GM13977 (cell line): ENCODE measurements around the gene MED20.

Source experiments
- DNase-seq: peaks from one replicate; pipeline ENCODE4 v3.0.0; 2012; ENCODE audit warnings: low spot score
- CTCF ChIP-seq: IDR thresholded peaks from 2 replicates; pipeline ENCODE4 v1.5.1; 2012; ENCODE audit warnings: mild to moderate bottlenecking, control low read depth; ENCODE audit not compliant: insufficient read depth; ENCODE audit errors: extremely low read depth, missing control alignments
- in situ Hi-C: fragments of 300-500 bp; cut with MboI; formaldehyde crosslinking; loops from one replicate; pipeline ENCODE4 v1.12.0; 2022; ENCODE audit warnings: low sequenced_read_pairs, low pct_unique_long_range_greater_than_20kb, mixed read lengths, inconsistent platforms; ENCODE audit not compliant: unreplicated experiment

MED20 gene

GRCh38 chr6:41914869-41915530 is 5.9 kb downstream of the MED20 start:
- no peak for TF ChIP-seq CTCF
- DNase-seq = no peak
- in situ Hi-C loops = no loop called here

- no peak for DNase-seq
- in situ Hi-C loops = no loop called here
- no peak for TF ChIP-seq CTCF
These were observed 6.6 kb downstream of the MED20 start for GRCh38 chr6:41914343-41914742.

- in situ Hi-C loops = no loop called here
- DNase-seq = no peak
- no peak for TF ChIP-seq CTCF
These were observed 11.2 kb downstream of the MED20 start for GRCh38 chr6:41909727-41910126.

- in situ Hi-C loops = no loop called here
- peak; percentile 61 for TF ChIP-seq CTCF
- DNase-seq = no peak
These were observed 18.9 kb downstream of the MED20 start for GRCh38 chr6:41901882-41902519.

- DNase-seq = no peak
- no peak for TF ChIP-seq CTCF
- in situ Hi-C loops = no loop called here
These were observed 20.1 kb downstream of the MED20 start for GRCh38 chr6:41900861-41901260.

GRCh38 chr6:41896281-41896680 is 24.7 kb downstream of the MED20 start:
- TF ChIP-seq CTCF = no peak
- in situ Hi-C loops = no loop called here
- no peak for DNase-seq
